Measurements from ENCODE around the gene COL6A3. TPM values are rescaled to one million over a fixed set of nuclear protein-coding genes. Genes with fewer than 3 reads are reported as not detected.

COL6A3 gene
- total RNA-seq, 1 experiment from 2014 or later = 45.0 TPM

DNA sequence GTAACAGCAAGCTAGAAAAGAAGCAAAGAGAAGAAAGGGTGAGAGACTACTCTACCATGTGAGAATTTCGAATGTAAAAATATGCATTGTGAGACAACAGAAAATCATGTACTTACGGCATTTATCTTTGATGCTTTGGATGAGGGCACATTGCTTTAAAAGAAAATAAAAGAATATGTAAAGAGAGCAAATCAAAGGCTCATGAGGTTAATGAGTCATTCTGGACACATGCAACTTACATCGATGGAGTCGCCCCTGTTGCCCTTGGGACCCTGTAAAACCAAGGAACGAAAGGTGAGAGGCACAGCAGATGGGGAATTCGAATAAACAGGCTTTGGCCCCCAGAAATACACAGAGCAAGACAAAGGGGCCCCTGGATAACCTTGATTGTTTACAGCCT, 69.0 kb downstream of the COL6A3 start:
- ChIA-PET POLR2A (ENCODE audit: unreplicated experiment) (no interaction called here), CTCF (no interaction called here)
- no peak overlapping the region for H3K4me3 ChIP-seq (ENCODE audit: low read length)
- no peak for TF ChIP-seq EZH2phosphoT487 (IDR thresholded peaks at IDR 0.05; ENCODE audit: borderline replicate concordance, low read length)
- TF ChIP-seq EZH2 (IDR thresholded peaks at IDR 0.05; ENCODE audit: low read length, unreplicated experiment) = no peak
- no peaks in the 10 kb centered on the region for H3K9me2 ChIP-seq (replicated peaks; ENCODE audit: low read length)
- intact Hi-C loops (cut with micrococcal nuclease) = no loop called here
- DNase-seq (no peak), ATAC-seq (no peak)
- BruUV-seq (replicated peaks) = no TSS peak
- H3K27ac ChIP-seq (ENCODE audit: low read length) = no peak overlapping the region
- H4K20me1 ChIP-seq (ENCODE audit: low read length) = no peaks in the 10 kb centered on the region
- peaks cover 3% of the 10 kb centered on the region; the same call in 1 of the 2 replicates for H3K36me3 ChIP-seq (ENCODE audit: low read depth, low read length)
- no peaks in the 10 kb centered on the region for H3K27me3 ChIP-seq (ENCODE audit: low read length)
- no peak overlapping the region for H3K9ac ChIP-seq (ENCODE audit: low read length)
- no peaks in the 10 kb centered on the region for H3K9me3 ChIP-seq (ENCODE audit: low read length)
- H3F3A ChIP-seq (ENCODE audit: low read length, unreplicated experiment) = no peaks in the 10 kb centered on the region
- no peak overlapping the region for H2AFZ ChIP-seq (ENCODE audit: low read length)
- no peaks in the 10 kb centered on the region for H3K4me1 ChIP-seq (ENCODE audit: insufficient read depth, low read length)
- no peak overlapping the region for H3K4me2 ChIP-seq (ENCODE audit: low read length)
- H3K79me2 ChIP-seq (ENCODE audit: low read length) = no peaks in the 10 kb centered on the region

DNA sequence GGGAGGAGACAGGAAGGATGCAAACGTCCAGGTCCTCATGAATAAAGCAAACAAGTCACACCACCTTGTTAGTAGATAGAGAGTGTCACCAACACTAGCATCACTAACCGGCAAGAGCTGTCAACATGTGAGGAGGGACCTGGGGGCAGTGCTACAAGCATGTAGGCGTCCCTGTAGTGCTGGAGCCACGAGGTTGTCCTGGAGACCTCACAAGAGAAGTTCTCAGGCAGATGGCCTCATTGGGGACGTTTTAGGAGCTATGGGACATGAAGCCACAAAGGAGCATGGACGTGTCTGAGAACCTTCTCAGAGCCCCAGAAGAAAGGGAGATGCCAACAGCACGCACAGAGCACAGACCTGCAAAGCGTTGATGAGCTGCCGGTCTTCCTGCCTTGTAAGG, 70.0 kb downstream of the COL6A3 start:
- Histone ChIP-seq H3K27me3 (ENCODE audit: low read length) (no peaks in the 10 kb centered on the region), H3K9me2 (replicated peaks; ENCODE audit: low read length) (no peaks in the 10 kb centered on the region), H3K9me3 (ENCODE audit: low read length) (no peaks in the 10 kb centered on the region), H2AFZ (ENCODE audit: low read length) (no peak overlapping the region), H4K20me1 (ENCODE audit: low read length) (no peaks in the 10 kb centered on the region), H3K27ac (ENCODE audit: low read length) (no peak overlapping the region), H3F3A (ENCODE audit: low read length, unreplicated experiment) (no peaks in the 10 kb centered on the region), H3K9ac (ENCODE audit: low read length) (no peak overlapping the region), H3K4me3 (ENCODE audit: low read length) (no peak overlapping the region), H3K36me3 (ENCODE audit: low read depth, low read length) (peaks cover 5% of the 10 kb centered on the region; the same call in 1 of the 2 replicates), H3K79me2 (ENCODE audit: low read length) (no peaks in the 10 kb centered on the region), H3K4me2 (ENCODE audit: low read length) (no peak overlapping the region), H3K4me1 (ENCODE audit: insufficient read depth, low read length) (no peaks in the 10 kb centered on the region)
- intact Hi-C loops (cut with micrococcal nuclease) = no loop called here
- no TSS peak for BruUV-seq (replicated peaks)
- ChIA-PET POLR2A (ENCODE audit: unreplicated experiment) (no interaction called here), CTCF (no interaction called here)
- no peak for DNase-seq
- no peak for ATAC-seq
- TF ChIP-seq EZH2phosphoT487 (IDR thresholded peaks at IDR 0.05; ENCODE audit: borderline replicate concordance, low read length) (no peak), EZH2 (IDR thresholded peaks at IDR 0.05; ENCODE audit: low read length, unreplicated experiment) (no peak)
- TF ChIP-seq, protein P1, sequence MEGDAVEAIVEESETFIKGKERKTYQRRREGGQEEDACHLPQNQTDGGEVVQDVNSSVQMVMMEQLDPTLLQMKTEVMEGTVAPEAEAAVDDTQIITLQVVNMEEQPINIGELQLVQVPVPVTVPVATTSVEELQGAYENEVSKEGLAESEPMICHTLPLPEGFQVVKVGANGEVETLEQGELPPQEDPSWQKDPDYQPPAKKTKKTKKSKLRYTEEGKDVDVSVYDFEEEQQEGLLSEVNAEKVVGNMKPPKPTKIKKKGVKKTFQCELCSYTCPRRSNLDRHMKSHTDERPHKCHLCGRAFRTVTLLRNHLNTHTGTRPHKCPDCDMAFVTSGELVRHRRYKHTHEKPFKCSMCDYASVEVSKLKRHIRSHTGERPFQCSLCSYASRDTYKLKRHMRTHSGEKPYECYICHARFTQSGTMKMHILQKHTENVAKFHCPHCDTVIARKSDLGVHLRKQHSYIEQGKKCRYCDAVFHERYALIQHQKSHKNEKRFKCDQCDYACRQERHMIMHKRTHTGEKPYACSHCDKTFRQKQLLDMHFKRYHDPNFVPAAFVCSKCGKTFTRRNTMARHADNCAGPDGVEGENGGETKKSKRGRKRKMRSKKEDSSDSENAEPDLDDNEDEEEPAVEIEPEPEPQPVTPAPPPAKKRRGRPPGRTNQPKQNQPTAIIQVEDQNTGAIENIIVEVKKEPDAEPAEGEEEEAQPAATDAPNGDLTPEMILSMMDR (conservative IDR thresholded peaks at IDR 0.05; ENCODE audit: low read depth, low read length) = no peak

DNA sequence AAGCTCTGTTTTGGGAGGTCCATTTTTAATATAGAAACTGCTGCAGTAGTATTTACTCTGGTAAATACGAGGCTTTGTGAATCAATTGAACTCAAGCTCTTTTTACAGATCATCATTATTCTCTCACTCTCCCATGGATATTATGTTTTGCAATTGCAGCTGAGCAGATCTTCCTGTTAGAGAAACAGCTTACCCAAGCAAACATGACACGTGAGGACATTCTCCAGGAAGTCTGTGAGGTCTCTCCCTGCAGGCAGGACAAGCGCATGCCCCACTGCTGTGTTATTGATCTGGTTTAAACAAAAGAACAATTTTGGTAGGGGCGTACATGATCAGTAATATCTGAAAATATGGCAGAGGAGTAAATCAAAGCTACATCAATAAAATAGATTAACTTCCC, 72.1 kb downstream of the COL6A3 start:
- Histone ChIP-seq H3K9me3 (ENCODE audit: low read length) (no peaks in the 10 kb centered on the region), H3K9ac (ENCODE audit: low read length) (no peak overlapping the region), H3K27me3 (ENCODE audit: low read length) (no peaks in the 10 kb centered on the region), H3F3A (ENCODE audit: low read length, unreplicated experiment) (no peaks in the 10 kb centered on the region), H4K20me1 (ENCODE audit: low read length) (no peaks in the 10 kb centered on the region), H3K4me1 (ENCODE audit: insufficient read depth, low read length) (no peaks in the 10 kb centered on the region), H3K27ac (ENCODE audit: low read length) (no peak overlapping the region), H3K4me3 (ENCODE audit: low read length) (no peak overlapping the region), H3K4me2 (ENCODE audit: low read length) (no peak overlapping the region), H3K36me3 (ENCODE audit: low read depth, low read length) (peaks cover 8% of the 10 kb centered on the region; the same call in 1 of the 2 replicates), H3K9me2 (replicated peaks; ENCODE audit: low read length) (no peaks in the 10 kb centered on the region), H3K79me2 (ENCODE audit: low read length) (no peaks in the 10 kb centered on the region), H2AFZ (ENCODE audit: low read length) (no peak overlapping the region)
- intact Hi-C loops (cut with micrococcal nuclease) = no loop called here
- CTCF ChIA-PET = no interaction called here
- no peak for ATAC-seq
- no peak for TF ChIP-seq EZH2 (IDR thresholded peaks at IDR 0.05; ENCODE audit: low read length, unreplicated experiment)
- no peak for TF ChIP-seq EZH2phosphoT487 (IDR thresholded peaks at IDR 0.05; ENCODE audit: borderline replicate concordance, low read length)
- TF ChIP-seq, protein P1 (conservative IDR thresholded peaks at IDR 0.05; ENCODE audit: low read depth, low read length) = no peak
- no TSS peak for BruUV-seq (replicated peaks)
- POLR2A ChIA-PET (ENCODE audit: unreplicated experiment) = no interaction called here
- DNase-seq = no peak

All from PC-3 (cell line).